Islet of Langerhans (tissue), 1 donor: ENCODE measurements around the gene CCDC172.

Source experiments
- FAIRE-seq: peaks from one replicate; lab custom pipeline; 2011; peaks lifted over from hg19 to GRCh38; lab: Jason Lieb, UNC

The CCDC172 gene, protein sequence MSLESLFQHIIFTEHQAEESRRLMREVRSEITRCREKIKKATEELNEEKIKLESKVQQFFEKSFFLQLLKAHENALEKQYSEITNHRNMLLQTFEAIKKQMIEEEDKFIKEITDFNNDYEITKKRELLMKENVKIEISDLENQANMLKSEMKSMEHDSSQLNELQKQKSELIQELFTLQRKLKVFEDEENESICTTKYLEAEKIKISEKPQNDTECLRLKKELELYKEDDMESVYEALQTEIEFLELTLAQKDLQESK

DNA sequence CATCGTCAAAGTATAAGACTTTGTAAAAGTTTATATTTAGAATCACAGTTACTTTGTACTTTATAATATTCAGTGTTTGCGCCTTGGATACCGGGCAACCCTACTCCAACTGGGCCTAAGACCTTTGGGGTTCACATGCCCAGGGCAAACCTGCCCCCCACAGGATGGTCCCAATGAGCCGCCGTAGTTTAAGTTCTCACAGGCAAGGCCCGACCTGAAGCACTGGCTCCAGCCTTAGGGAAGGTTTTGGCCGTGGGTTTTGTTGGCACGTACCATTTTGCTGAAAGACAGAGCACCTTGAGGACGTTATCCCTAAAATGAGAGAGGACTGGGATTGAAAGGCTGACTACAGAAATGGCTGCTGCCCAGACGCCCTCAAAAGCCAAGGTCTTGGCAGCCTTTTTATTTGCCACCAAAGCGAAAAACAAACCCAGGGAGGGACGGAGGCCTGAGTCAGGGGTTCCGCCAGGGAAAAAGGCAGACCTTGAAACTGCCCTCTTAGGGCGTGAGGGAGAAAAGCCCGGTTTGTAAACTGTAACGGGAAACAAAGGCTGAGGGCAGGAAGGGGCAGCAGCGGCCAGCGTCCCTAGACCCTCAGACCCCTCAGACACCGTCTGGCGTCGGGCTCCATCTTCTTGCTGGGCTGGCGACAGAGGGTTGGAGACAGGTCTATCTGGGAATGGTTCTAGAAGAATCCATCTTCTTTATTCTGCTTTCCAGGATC lies at the start of gene CCDC172:
Gene CCDC172, plus strand, starts transcription at position 222 of the 724 bp plus-strand sequence. CDS start 564 bp downstream, outside the sequence.
- FAIRE-seq, result no peak

DNA sequence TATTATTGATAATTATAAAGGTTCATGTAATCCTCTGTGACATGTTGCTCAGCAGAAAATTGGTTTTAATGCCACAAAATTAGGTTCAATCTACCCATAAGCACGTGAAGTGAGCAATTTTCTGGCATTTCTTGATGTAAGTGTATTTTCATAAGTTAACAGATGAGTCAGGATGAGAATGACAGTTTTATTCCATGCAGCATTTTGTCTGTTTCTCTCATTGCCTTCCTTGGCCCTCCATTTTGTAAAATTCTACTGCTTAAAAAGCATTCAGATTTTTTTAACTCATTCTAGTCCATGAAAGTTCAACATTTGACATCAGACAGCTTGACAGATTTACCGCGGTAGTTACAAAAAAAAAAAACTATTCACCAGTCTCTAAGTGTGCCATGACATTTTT lies 47.3 kb upstream of the CCDC172 start:
- no peak for FAIRE-seq

DNA sequence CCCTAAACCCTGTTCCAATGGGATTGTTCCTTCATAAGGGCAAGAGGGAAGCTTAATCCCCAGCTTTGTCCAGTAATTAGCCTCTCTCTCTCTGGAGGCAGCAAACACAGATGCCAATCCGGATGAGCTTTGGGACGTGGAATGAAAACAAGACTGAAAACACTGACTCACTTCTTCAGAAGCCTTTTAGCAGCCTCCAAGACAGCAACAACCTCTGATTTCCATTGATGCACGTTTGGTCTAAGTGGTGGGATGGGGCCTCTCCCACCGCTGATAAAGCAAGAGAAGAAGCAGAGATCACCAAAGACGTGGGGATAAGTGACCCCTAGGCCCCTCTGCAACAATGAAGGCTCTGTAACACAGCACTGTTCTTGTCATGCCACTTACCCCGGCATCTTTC lies 45.4 kb upstream of the CCDC172 start:
- no peak for FAIRE-seq

DNA sequence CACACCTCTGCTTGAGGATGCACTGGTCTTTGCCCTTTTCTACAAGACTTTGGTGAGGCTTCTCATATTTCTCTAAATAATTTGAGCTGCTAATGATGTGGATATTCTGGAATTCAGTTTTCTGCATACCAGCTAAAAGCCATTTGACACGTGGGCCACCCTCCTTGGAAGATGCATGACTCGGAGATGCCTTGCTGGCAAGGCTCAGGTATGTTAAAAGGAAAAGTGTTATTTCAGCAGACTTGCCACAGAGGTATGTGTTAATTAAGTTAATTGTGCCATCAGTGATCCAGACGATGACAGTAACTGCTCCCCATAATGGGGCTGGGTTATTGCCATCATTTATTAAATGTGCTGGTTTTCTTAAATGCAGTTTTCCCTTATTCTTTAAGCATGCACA lies 42.5 kb upstream of the CCDC172 start:
- no peak for FAIRE-seq

DNA sequence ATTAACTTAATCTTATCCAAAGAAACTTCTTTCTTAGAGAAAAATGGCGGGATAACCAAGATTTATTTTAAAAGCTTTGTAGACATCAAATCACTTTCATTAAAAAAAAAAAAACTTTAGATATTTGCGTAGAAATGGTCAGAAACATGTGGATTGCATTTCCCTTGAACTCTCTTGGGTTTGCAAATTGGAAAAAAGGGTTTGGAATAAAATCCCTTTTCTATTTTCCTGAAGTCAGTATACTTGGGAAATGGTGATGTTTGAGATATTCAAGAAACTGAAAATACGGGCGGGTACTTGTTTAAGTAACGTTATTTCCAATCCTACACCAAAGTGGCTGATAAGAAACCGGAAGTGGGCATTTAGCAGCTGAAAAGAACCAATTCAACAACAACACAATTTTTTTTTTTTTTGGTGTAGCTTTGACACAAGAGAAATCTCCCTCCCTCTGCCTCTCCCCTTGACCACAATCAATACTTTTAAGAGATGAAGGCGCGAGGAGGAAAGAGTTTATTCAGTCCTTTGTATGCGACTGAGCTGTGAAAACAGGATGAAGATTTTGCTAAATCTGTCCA lies 37.5 kb upstream of the CCDC172 start:
- FAIRE-seq, result no peak

DNA sequence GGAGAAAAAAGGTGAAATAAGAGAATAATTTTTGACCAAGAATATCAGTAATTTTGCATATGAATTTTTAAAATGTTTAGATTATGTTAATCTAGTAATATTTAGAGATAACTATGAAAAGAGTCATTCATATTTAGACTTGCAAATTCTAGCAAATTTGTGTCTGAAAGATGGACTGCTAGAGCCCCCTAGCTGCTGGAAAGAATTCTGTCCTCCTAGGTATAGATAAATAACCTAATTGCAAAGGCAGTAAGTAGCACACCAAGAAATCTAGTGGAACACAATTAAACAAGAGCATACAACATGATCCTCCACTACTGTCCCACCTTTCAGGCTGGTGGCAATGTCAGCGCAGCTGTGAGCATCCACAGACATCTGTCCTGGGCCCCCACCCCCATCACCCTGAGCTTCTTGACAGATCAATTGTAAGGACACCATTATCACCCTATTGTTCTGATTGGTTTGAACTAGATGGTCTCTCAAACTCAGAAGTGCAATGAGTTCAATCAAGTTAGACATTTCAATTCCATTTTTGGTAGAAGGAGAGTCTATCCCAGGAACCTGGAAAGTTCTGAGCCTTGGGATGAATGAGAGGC lies 36.2 kb upstream of the CCDC172 start:
- FAIRE-seq, result peak; percentile 100

DNA sequence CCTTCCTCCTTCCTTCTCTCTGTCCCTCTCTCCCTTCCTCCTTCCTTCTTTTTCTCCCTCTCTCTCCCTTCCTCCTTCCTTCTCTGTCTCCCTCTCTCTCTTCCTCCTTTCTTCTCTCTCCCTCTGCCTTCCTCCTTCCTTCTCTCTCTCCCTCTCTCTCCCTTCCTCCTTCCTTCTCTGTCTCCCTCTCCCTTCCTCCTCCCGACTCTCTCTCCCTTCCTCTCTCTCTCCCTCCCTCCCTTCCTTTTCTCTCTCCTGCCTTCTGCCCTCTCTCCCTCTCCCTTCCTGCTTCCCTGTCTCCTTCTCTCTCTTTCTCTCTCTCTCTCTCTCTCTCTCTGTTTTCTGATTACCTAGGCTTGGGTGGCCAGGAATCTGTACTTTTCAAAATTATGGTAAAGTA lies 34.6 kb upstream of the CCDC172 start:
- no peak for FAIRE-seq

DNA sequence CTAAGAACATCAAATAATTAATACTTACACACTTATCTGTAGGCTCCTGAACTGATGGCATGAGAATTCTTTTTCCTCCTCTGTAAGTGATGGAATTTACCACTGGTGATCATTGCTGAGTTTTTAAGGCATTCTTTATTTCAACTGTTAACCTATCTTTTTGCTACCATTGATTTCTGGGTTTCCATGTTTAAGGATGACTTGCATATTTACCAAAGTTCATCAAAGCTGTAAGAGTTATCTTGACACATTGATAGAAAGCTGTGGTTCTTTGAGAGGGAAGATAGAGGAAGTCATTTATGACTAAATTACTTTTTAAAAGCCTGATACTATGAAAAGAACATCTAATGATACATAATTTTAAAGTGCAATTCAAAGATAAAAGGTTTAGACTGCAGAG lies 31.8 kb upstream of the CCDC172 start:
- FAIRE-seq, result no peak

DNA sequence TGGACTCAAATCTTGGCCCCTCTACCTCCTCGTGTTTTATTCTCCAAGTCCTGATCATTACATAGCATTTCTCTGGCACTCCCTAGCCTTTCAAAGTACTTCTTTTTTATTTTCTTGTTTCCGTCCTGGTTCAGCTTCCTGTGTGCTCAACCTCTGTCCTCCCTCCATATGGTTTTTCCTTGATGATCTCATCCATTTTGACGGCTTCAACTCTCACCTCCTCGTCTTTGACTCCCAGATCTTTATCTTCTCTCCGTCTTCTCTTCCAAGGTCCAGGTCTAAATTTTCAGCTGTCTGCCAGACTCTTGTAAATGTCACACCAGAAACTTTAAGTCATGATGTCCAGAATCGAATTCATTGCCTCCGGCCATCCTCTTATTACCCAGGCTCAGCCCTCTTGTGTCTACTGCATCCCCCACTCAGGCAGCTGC lies 27.9 kb upstream of the CCDC172 start:
- no peak for FAIRE-seq

DNA sequence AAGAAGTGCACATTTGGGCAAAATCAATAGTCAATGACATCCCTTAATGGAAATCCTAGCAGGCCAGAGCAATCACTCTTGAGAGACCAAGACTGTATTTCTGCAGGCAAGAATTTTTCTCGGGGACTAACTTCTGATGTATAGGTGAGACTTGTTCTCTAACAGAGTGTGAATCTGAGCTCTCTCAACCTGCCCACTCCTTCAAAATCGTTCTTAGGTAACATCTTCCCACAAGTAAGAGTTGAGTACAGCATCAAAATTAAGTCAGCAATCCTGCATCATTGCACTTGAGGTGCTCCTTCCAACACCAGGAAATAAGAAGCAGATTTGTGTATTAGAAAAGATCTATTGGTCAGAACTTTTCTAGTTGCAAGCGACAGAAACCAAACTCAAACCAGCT lies 25.7 kb upstream of the CCDC172 start:
- FAIRE-seq, result no peak

DNA sequence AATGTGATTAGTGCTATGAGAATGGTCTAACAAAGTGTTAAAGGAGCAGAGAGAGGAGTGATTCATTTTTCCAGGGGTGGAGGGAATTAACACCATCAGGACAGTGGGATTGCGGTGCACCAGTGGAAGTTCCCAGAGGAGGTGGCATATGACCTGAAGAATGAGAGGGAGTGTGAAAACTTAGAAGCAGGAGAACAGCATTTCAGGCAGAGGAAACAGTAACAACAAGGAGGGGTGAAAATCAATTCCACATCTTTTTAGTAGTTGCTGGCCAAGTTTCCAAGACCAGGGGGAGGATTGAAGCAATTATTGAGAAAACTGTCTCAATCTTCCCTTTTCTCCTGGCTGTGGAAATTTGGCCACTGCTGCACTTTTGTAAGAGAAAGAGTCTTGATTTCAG lies 23.7 kb upstream of the CCDC172 start:
- no peak for FAIRE-seq

DNA sequence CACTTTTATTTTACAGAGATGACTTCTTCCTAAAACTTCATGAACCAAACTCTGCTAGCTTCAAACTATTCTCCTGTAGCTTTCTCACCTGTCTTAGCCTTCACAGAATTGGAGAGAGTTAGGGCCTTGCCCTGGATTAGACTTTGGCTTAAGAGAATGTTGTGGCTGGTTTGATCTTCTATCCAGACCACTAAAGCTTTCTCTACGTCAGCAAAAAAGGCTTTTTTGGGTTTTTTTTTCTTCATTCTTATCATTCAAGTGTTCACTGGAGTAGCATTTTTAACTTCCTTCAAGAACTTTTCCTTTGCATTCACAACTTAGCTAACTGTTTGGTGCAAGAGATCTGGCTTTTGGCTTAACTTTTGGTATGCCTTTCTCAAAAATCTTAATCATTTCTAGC lies 19.3 kb upstream of the CCDC172 start:
- no peak for FAIRE-seq

DNA sequence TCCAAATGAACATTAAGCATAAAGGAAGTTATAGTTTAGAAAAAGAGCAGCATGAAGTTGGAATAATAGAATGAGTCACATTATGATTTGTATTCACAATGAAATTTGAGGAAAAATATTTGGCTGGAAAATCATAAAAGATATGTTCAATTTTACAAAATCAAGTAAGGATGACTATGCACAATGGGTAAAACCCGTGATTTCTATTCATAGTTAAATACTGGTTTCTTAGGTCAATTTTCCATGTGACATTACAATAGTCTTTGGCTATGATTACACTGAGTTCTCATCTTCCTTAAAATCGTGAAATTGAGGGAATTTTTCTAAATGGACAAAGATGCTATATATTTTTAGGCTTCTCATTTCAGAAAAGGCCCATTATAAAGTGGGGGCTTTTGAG lies 17.4 kb upstream of the CCDC172 start:
- FAIRE-seq, result no peak

DNA sequence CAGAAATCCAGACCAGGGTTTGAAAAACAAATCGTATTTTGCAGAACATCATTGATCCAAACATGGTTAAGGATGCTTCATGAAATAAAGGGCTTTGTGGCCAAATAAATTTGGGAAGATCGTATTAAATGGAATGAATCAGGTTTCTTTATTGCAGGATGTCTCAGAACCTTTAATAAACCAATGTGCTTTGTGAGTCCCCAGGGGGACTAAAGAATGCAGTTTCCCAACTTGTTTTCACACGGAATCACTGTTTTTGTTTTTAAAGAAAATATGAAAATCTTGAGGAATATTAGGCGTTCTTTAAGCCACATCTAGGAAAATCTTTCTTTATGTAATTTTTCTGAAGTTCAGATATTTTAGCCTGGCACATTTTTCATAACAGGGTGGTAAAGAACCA lies 16.8 kb upstream of the CCDC172 start:
- FAIRE-seq, result no peak

DNA sequence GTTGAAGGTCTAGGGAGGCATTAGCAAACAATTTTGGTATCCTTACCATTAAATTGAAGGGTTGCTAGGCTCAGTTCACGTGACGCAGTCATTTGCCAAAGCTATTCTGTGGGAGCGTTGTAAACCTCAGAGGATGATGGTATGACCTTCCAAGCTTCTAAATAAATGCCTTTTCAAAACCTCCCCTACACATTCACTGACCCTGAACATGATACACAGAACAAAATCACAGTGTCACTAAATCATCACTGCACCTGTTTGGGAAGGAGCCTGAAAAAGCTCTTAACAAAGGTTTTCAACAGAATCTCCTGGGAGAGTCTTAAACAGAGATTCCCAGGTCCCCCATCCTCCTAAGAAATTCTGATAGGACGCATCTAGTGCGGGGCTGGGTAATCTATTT lies 13.2 kb upstream of the CCDC172 start:
- FAIRE-seq, result no peak

DNA sequence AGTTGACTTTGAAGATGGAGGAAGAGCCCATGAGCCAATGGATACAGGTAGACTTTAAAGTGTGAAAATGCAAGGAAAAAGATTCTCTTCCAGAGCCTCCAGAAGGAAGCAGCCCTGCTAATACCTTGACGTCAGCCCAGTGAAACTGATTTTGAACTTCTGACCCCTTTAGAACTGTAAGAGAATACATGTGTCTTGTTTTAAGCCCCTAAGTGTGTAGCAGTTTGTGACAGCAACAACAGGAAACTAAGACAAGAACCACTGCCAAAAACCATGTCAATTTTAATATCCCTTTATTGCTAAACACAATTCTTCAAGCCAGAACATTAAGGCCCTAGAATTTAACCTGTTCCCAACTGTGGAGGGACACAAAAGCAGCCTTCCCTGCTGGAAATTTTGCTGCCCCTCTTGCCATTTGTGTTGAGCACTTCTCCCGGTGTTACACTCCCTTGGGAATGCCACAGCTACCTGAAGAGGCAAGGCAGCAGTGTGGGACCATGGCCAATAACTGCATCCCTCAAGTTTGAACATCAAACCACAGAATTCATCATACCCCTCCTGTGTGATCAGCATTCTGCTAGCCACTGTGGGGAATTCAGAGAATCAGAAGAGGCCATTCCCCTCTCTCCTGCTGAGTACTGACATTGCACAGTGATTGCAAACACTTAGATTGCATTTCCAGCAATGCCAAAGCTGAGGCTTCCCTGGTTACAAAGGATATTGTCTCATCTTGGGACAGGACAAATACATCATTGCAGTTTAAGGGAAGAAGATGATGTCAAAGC lies 12.3 kb upstream of the CCDC172 start:
- FAIRE-seq, result no peak

DNA sequence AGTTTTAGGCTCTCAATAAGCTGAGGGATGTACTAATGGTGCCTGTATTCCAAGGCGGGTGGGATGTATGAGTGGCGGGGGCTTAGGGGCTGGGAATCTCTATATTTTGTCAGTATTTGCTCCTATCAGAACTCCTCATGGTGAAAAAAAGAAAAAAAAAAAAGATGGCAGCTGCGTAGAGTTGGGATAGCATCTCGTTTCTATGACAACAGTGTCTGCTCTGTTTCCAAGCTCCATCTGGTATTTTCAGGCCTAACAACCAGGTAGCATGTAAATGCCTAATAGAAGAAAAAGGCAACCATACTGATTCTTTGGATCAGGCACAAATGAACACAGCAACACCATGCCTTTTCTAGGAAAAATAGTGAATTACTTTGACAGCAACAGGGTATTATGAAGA lies 11.7 kb upstream of the CCDC172 start:
- FAIRE-seq, result no peak

DNA sequence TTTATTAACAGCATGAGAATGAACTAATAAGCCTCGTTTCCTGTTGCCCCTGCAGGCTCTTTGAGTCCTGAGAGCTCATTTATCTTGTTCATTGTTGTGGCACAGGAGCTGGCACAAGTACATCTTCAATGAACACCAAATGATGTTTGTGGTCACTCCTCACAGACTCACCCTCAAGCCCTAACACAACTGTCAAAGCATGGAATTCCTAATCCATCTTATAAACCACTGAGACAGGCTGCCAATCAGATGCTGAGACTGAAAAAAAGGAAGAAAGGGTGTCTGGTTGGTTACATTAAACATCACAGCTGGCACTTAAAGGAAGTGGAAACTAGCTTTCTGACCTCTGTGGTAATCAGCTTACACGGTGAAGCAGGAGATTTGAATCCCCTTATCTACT lies 7.7 kb upstream of the CCDC172 start:
- FAIRE-seq, result no peak

DNA sequence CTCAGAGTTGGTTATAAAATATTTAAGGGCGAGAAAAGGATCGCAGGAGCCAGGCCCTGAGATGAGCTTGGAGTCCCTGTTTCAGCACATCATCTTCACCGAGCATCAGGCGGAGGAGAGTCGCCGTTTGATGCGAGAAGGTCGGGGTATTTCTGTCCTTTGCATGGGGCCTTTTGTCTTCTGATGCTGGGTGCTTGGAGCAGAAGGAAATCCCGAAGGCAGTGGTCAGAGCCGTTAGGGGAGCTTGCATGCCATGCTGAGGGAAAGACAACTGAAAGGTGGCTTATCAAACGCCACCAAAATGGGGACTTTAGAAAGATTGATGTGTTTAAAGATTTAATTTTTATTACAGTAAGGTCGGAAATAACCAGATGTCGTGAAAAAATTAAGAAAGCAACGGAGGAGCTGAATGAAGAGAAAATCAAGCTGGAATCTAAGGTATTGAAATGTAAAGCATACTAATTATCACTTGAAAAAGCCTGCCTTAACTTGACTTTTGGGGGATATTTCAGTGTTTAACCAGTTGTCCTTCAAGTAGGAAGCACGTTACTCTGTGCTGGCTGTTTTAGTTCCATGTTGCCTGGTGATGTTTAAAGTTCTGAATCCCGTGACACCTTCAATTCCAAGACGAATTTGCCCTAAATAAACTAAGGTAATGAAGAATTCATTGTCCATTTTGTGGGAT lies 845 bp downstream of the CCDC172 start:
- FAIRE-seq, result no peak

DNA sequence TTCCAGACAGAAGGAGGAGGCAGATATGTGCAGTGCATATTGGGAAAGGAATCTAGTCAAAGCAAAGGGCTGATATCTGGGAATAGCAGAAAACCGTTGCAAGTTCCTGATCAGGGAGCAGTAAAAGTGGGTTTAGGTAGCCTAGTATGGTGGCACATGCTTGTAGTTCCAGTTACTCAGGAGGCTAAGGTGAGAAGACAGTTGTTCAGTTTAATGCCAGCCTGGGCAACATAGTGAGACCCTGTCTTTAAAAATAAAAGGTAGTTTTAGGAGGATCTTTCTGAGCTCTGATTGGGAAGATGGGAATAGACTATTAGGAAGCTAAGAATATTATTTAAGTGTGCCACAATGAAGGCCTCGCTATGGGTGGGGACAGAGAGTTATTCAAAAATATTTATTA lies 1.7 kb downstream of the CCDC172 start:
- no peak for FAIRE-seq

DNA sequence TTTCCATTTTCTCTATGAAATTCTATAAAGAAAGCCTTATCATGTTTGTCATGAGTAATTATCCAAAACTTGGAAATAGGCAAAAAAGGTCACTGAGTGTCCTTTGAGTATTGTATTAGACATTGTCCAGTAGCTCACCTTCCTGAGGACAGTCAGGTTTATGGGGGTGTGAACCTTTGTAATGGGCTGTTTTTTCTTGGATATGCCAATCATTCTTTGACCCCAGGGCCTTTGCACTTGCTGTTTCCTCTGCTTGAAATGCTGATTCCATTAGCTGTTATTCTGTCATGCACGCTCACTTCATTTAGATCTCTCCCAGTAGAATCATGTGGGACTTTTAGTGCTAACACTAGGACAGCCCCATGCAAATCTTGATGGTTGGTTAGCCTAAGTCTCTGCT lies 4.9 kb downstream of the CCDC172 start:
- FAIRE-seq, result no peak

DNA sequence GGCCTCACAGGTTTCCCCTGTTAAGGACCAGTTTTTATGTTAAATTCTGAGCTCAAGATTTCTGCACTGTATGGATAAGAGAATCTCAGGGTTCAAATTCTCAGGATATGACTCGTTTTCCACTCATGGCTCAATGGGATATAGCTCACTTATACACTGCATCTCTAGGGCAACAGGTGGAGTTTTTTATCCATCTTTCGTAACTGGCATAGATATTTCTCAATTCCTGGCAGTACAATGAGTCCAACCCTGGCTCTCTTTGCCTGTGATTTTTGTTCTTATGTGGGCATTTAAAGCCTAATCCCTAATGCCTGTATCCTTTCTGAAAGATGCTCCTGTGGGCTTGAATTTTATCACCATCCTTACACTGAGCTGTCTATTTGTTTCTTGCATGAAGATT lies 7.6 kb downstream of the CCDC172 start:
- FAIRE-seq, result no peak
